K562 (cell line): ENCODE results near the gene LRRC43.
A peak's percentile ranks its signal among the peaks of the same experiment; 100 is the strongest.

Source experiments
- CTCF ChIP-seq, 3 experiments: IDR thresholded peaks in 2 of 3; conservative IDR thresholded peaks in 1 of 3; 2 replicates each; pipeline ENCODE4 v1.5.1; 2011 to 2012; ENCODE audit warnings: low read length in 3 of 3, mild to moderate bottlenecking in 3 of 3, control low read depth in 2 of 3, improper control_type of control experiment in 1 of 3, inconsistent platforms in 1 of 3, low read depth in 1 of 3, mixed read lengths in 1 of 3, moderate library complexity in 1 of 3; ENCODE audit not compliant: insufficient read depth in 2 of 3
- ESRRA ChIP-seq: fragments of 450-650 bp; IDR thresholded peaks from 2 replicates; pipeline ENCODE4 v1.6.1; 2014; ENCODE audit warnings: low read depth, mild to moderate bottlenecking, moderate library complexity, borderline replicate concordance
- ETV5 ChIP-seq: sonication (generic); formaldehyde crosslinking; IDR thresholded peaks from 2 replicates; pipeline ENCODE4 v1.4.0; 2020; ENCODE audit warnings: low read depth, mild to moderate bottlenecking, missing genetic modification reagents
- EZH2 ChIP-seq: IDR thresholded peaks from 2 replicates; pipeline ENCODE4 v1.6.1; 2012; ENCODE audit warnings: low read depth, mild to moderate bottlenecking, inconsistent platforms, low read length, borderline replicate concordance
- ID3 ChIP-seq, 2 experiments: fragments of 250-450 bp in 1 of 2; fragments of 450-650 bp in 1 of 2; sonication (Bioruptor Pico) in 1 of 2; IDR thresholded peaks; 2 replicates each; pipeline versions ENCODE4 v1.6.1 to v1.8.0; 2016 to 2021; ENCODE audit warnings: mild to moderate bottlenecking in 2 of 2, moderate library complexity in 2 of 2, missing compliant biosample characterization in 1 of 2, missing genetic modification characterization in 1 of 2
- POLR2A ChIP-seq: fragments of 450-650 bp; conservative IDR thresholded peaks from 2 replicates; pipeline ENCODE4 v1.6.1; 2016
- TRIM28 ChIP-seq: fragments of 450-650 bp; IDR thresholded peaks from 2 replicates; pipeline ENCODE4 v1.6.1; 2017
- ZNF175 ChIP-seq: fragments of 200-800 bp; sonication (Bioruptor generic); IDR thresholded peaks from 2 replicates; pipeline ENCODE4 v1.6.1; 2016; ENCODE audit warnings: low read depth, mild to moderate bottlenecking, missing genetic modification characterization, missing compliant biosample characterization

DNA sequence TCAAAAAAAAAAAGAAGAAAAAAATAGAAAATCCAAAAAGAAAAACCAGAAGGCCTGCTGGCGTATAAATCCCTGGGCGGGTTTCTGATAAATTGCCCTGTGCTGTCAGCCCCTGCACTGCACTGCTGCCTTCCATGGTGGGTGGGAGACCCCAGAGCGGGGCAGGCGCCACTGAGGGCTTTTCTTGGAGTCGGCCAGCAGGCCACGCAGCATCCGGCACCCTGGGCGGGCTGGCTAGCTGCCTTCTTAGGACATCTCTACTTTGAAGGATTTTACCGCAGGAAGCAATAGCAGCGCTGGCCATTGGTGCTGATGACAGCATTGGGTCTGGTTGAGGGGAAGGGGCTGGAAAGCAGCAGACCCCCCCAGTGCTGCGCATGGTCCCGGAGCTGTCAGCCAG is 38.0 kb upstream of the LRRC43 start:
- TF ChIP-seq TRIM28 (no peak), CTCF (IDR thresholded peaks at IDR 0.05 in 2 of 3, conservative IDR thresholded peaks at IDR 0.05 in 1 of 3; ENCODE audit: insufficient read depth in 2 of 3, low read depth in 1 of 3, low read length in 3 of 3) (no peak), POLR2A (peak; percentile 16; the same call in 1 of the 2 replicates), EZH2 (no peak), ID3 (CRISPR knock-in tag; IDR thresholded peaks at IDR 0.05) (no peak), ID3 (tag; IDR thresholded peaks at IDR 0.05) (no peak), ETV5 (CRISPR knock-in tag) (no peak), ESRRA (no peak), ZNF175 (CRISPR knock-in tag) (no peak)
